ENCODE results near the gene SFR1. TPM values are rescaled to one million over a fixed set of nuclear protein-coding genes. Genes with fewer than 3 reads are reported as not detected.
A peak's percentile ranks its signal among the peaks of the same experiment; 100 is the strongest.

The SFR1 gene
- polyA plus RNA-seq, result 1 to 10 TPM; 3.8 to 6.3 TPM

GRCh38 chr10:104121485-104122224, at the start of gene SFR1:
TSS of gene SFR1 (plus strand) at chr10:104122171. CDS start at chr10:104122184, 13 bp downstream.
- peak within 1 kb of the TSS; percentile 99 to 100 for H3K27ac ChIP-seq (ENCODE audit: low read depth in 2 of 2, low read length in 1 of 2)
- no peaks in the 10 kb centered on the region for H3K9me3 ChIP-seq (ENCODE audit: control insufficient read depth in 2 of 2, insufficient read depth in 1 of 2, low read depth in 1 of 2, low read length in 1 of 2)
- WGBS, 2 donors, result 0 to 1% methylated on average over 53 to 67 of the region's 67 CpGs
- H3K36me3 ChIP-seq (ENCODE audit: control insufficient read depth in 2 of 2, insufficient read depth in 2 of 2, low read length in 1 of 2), result peaks cover 0 to 2% of the 10 kb centered on the region in 2 donors
- H3K4me1 ChIP-seq (ENCODE audit: control insufficient read depth in 2 of 2, insufficient read depth in 2 of 2, low read length in 1 of 2), result no peaks in the 10 kb centered on the region
- H3K4me3 ChIP-seq (ENCODE audit: low read depth in 1 of 2, low read length in 2 of 2), result peak within 1 kb of the TSS; percentile 78 to 94
- H3K27me3 ChIP-seq (ENCODE audit: control insufficient read depth in 1 of 2, insufficient read depth in 2 of 2, low read length in 2 of 2), result no peaks in the 10 kb centered on the region

DNA sequence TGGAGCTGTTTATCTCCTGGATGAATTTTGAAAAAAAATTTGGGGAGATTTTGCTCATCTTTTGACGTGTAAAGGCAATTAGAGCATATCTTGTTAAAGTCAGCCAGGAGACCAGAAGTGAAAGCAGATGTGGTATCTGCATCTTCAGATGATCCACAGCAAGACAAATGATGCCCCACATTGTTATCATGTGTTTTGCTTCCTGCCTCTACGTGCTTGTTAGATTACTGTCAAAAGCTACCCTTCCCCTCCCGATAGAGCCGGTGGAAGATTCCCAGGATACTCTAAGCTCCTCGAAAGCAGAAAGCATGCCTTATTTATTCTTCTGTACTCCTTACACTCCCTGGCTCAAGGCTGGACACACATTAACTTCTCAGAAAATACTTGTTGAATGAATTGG, 49.2 kb upstream of the SFR1 start:
- Histone ChIP-seq H3K4me3 (ENCODE audit: low read depth in 1 of 2, low read length in 2 of 2) (no peak overlapping the region), H3K27me3 (ENCODE audit: control insufficient read depth in 1 of 2, insufficient read depth in 2 of 2, low read length in 2 of 2) (no peaks in the 10 kb centered on the region), H3K9me3 (ENCODE audit: control insufficient read depth in 2 of 2, insufficient read depth in 1 of 2, low read depth in 1 of 2, low read length in 1 of 2) (no peaks in the 10 kb centered on the region), H3K4me1 (ENCODE audit: control insufficient read depth in 2 of 2, insufficient read depth in 2 of 2, low read length in 1 of 2) (peaks cover 0 to 1% of the 10 kb centered on the region in 2 donors), H3K36me3 (ENCODE audit: control insufficient read depth in 2 of 2, insufficient read depth in 2 of 2, low read length in 1 of 2) (peaks cover 0 to 1% of the 10 kb centered on the region in 2 donors), H3K27ac (ENCODE audit: low read depth in 2 of 2, low read length in 1 of 2) (no peak overlapping the region)
- 61 to 64% methylated on average over 5 of the region's 5 CpGs for WGBS, 2 donors

GRCh38 chr10:104074505-104074904, 47.5 kb upstream of the SFR1 start:
- Histone ChIP-seq H3K27me3 (ENCODE audit: control insufficient read depth in 1 of 2, insufficient read depth in 2 of 2, low read length in 2 of 2) (no peaks in the 10 kb centered on the region), H3K4me3 (ENCODE audit: low read depth in 1 of 2, low read length in 2 of 2) (no peak overlapping the region), H3K9me3 (ENCODE audit: control insufficient read depth in 2 of 2, insufficient read depth in 1 of 2, low read depth in 1 of 2, low read length in 1 of 2) (no peaks in the 10 kb centered on the region), H3K27ac (ENCODE audit: low read depth in 2 of 2, low read length in 1 of 2) (no peak overlapping the region), H3K36me3 (ENCODE audit: control insufficient read depth in 2 of 2, insufficient read depth in 2 of 2, low read length in 1 of 2) (peaks cover 0 to 1% of the 10 kb centered on the region in 2 donors), H3K4me1 (ENCODE audit: control insufficient read depth in 2 of 2, insufficient read depth in 2 of 2, low read length in 1 of 2) (peaks cover 0 to 2% of the 10 kb centered on the region in 2 donors)
- WGBS, 2 donors, result 77 to 79% methylated on average over 6 of the region's 6 CpGs

DNA sequence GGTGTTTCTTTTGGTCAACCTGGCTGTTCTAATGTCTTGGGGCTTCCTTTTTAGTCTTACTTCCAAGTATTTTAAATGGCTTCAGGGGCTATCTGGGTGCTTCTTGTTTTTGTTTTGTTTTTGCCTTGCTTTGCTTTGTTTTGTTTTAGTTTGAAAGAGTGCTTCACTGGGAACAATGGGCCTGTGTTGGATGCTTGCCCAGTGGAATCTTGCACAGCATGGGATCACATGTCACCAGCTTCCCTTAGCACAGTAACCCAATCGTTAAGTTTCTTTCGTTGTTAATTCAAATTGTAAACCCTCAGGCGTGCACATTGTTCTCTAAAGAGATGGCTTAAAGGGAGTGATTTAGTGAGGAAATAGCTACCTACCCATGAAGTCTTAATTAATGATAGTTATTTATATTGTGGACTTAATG, 45.2 kb upstream of the SFR1 start:
- no peak overlapping the region for H3K4me3 ChIP-seq (ENCODE audit: low read depth in 1 of 2, low read length in 2 of 2)
- H3K27ac ChIP-seq (ENCODE audit: low read depth in 2 of 2, low read length in 1 of 2), result no peak overlapping the region
- peaks cover 0 to 2% of the 10 kb centered on the region in 2 donors for H3K4me1 ChIP-seq (ENCODE audit: control insufficient read depth in 2 of 2, insufficient read depth in 2 of 2, low read length in 1 of 2)
- peaks cover 0 to 1% of the 10 kb centered on the region in 2 donors for H3K36me3 ChIP-seq (ENCODE audit: control insufficient read depth in 2 of 2, insufficient read depth in 2 of 2, low read length in 1 of 2)
- H3K9me3 ChIP-seq (ENCODE audit: control insufficient read depth in 2 of 2, insufficient read depth in 1 of 2, low read depth in 1 of 2, low read length in 1 of 2), result no peaks in the 10 kb centered on the region
- no peaks in the 10 kb centered on the region for H3K27me3 ChIP-seq (ENCODE audit: control insufficient read depth in 1 of 2, insufficient read depth in 2 of 2, low read length in 2 of 2)
- 26 to 33% methylated on average over 3 of the region's 3 CpGs for WGBS, 2 donors

DNA sequence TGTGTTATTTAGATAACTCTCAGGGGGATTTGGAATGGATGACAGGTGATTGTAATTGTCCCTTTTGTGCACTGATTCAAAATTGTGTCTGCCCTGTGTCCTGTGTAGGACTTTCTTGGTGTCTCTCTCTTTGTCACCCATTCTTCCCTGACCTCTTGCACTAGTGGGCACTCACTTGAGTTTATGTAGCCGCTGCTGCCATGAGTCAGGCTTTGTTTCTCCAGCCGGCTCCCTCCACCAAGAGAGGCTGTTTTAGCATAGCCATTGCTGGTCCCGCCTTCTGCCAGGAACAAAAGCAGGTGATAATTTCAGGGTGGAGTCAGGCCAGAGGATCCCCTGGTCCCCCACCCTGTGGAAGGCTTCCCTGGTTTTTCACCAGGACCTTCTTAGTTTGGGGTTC, 44.7 kb upstream of the SFR1 start:
- Histone ChIP-seq H3K36me3 (ENCODE audit: control insufficient read depth in 2 of 2, insufficient read depth in 2 of 2, low read length in 1 of 2) (no peaks in the 10 kb centered on the region), H3K27me3 (ENCODE audit: control insufficient read depth in 1 of 2, insufficient read depth in 2 of 2, low read length in 2 of 2) (no peaks in the 10 kb centered on the region), H3K9me3 (ENCODE audit: control insufficient read depth in 2 of 2, insufficient read depth in 1 of 2, low read depth in 1 of 2, low read length in 1 of 2) (no peaks in the 10 kb centered on the region), H3K4me3 (ENCODE audit: low read depth in 1 of 2, low read length in 2 of 2) (no peak overlapping the region), H3K4me1 (ENCODE audit: control insufficient read depth in 2 of 2, insufficient read depth in 2 of 2, low read length in 1 of 2) (peaks cover 0 to 2% of the 10 kb centered on the region in 2 donors), H3K27ac (ENCODE audit: low read depth in 2 of 2, low read length in 1 of 2) (no peak overlapping the region)
- WGBS, 2 donors, result 57% methylated on average over 3 of the region's 3 CpGs

GRCh38 chr10:104077663-104078151, 44.3 kb upstream of the SFR1 start:
- no peaks in the 10 kb centered on the region for H3K27me3 ChIP-seq (ENCODE audit: control insufficient read depth in 1 of 2, insufficient read depth in 2 of 2, low read length in 2 of 2)
- H3K4me1 ChIP-seq (ENCODE audit: control insufficient read depth in 2 of 2, insufficient read depth in 2 of 2, low read length in 1 of 2), result peaks cover 0 to 2% of the 10 kb centered on the region in 2 donors
- no peaks in the 10 kb centered on the region for H3K36me3 ChIP-seq (ENCODE audit: control insufficient read depth in 2 of 2, insufficient read depth in 2 of 2, low read length in 1 of 2)
- H3K9me3 ChIP-seq (ENCODE audit: control insufficient read depth in 2 of 2, insufficient read depth in 1 of 2, low read depth in 1 of 2, low read length in 1 of 2), result no peaks in the 10 kb centered on the region
- H3K4me3 ChIP-seq (ENCODE audit: low read depth in 1 of 2, low read length in 2 of 2), result no peak overlapping the region
- no peak overlapping the region for H3K27ac ChIP-seq (ENCODE audit: low read depth in 2 of 2, low read length in 1 of 2)
- 71 to 79% methylated on average over 5 of the region's 5 CpGs for WGBS, 2 donors

DNA sequence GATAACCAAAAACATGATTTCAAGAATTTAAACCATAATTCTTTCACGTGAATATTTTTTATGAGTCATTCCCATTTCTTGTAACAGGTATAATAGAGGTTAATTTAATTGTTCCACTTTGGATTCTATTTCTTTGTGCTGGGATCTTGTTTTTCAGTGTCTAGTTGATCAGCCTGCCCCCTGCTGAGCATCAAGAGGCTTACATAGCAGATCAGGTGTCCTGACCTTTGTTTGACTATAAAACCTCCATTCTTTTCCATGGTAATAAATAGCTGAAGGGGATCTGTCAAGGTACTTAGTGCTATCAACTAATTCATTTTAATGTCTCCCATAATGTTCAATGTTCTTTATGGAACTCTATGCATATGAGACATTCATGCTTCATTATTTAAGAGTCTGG, 41.2 kb upstream of the SFR1 start:
- WGBS, 2 donors, result 27 to 33% methylated on average over 1 of the region's 1 CpG
- no peak overlapping the region for H3K4me3 ChIP-seq (ENCODE audit: low read depth in 1 of 2, low read length in 2 of 2)
- no peak overlapping the region for H3K27ac ChIP-seq (ENCODE audit: low read depth in 2 of 2, low read length in 1 of 2)
- H3K4me1 ChIP-seq (ENCODE audit: control insufficient read depth in 2 of 2, insufficient read depth in 2 of 2, low read length in 1 of 2), result peaks cover 0 to 2% of the 10 kb centered on the region in 2 donors
- H3K27me3 ChIP-seq (ENCODE audit: control insufficient read depth in 1 of 2, insufficient read depth in 2 of 2, low read length in 2 of 2), result no peaks in the 10 kb centered on the region
- no peaks in the 10 kb centered on the region for H3K9me3 ChIP-seq (ENCODE audit: control insufficient read depth in 2 of 2, insufficient read depth in 1 of 2, low read depth in 1 of 2, low read length in 1 of 2)
- no peaks in the 10 kb centered on the region for H3K36me3 ChIP-seq (ENCODE audit: control insufficient read depth in 2 of 2, insufficient read depth in 2 of 2, low read length in 1 of 2)

DNA sequence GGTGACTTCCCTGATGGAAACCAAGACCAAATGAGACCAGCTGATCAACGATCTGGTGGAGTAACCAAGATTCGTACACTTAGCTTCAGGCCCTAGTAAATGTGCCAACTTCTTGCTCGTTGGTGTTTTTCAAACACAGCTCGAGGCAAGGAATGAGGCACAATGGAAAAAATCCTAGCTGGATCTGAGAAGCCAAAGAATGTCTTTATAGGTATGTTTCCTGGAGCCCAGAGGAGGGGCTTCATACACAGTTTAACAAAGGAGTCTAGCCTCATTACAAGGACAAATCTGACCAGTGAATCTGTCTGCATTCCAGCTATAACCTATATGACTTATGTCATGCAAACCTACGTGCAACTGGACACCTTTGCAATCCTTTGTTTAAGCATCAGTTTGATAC, 40.0 kb upstream of the SFR1 start:
- H3K27ac ChIP-seq (ENCODE audit: low read depth in 2 of 2, low read length in 1 of 2), result no peak overlapping the region
- no peaks in the 10 kb centered on the region for H3K27me3 ChIP-seq (ENCODE audit: control insufficient read depth in 1 of 2, insufficient read depth in 2 of 2, low read length in 2 of 2)
- no peaks in the 10 kb centered on the region for H3K9me3 ChIP-seq (ENCODE audit: control insufficient read depth in 2 of 2, insufficient read depth in 1 of 2, low read depth in 1 of 2, low read length in 1 of 2)
- H3K4me1 ChIP-seq (ENCODE audit: control insufficient read depth in 2 of 2, insufficient read depth in 2 of 2, low read length in 1 of 2), result peaks cover 0 to 2% of the 10 kb centered on the region in 2 donors
- 43 to 54% methylated on average over 5 of the region's 5 CpGs for WGBS, 2 donors
- no peaks in the 10 kb centered on the region for H3K36me3 ChIP-seq (ENCODE audit: control insufficient read depth in 2 of 2, insufficient read depth in 2 of 2, low read length in 1 of 2)
- no peak overlapping the region for H3K4me3 ChIP-seq (ENCODE audit: low read depth in 1 of 2, low read length in 2 of 2)

DNA sequence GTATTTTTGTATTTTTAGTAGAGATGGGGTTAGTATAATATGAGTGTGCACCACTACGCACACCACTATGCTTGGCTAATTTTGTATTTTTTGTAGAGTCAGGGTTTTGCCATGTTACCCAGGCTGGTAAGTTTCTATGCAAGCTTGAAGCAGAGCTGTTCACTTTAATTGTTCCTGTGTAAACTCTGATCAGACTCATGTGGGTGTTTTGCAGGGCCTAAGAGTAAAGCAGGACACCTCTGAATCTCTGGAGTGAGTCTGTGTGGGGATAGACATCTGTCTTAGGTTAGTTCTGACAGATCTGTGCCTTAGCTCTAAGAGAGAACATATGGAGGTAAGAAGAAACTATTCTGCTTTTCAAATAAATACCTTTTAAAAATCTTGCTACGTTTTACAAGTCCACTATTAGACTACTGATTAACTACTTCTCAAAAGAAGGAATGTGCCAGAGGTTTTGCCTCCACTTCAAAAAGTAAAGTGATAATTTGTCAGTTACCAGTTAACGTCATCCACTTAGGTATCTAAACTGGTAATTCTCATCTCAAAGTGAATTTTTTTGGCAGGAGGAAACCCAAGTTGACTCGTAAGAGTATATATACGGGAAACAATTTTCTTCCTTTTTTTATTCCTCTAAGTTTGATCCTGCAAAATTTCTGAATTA, 37.4 kb upstream of the SFR1 start:
- Histone ChIP-seq H3K36me3 (ENCODE audit: control insufficient read depth in 2 of 2, insufficient read depth in 2 of 2, low read length in 1 of 2) (no peaks in the 10 kb centered on the region), H3K27me3 (ENCODE audit: control insufficient read depth in 1 of 2, insufficient read depth in 2 of 2, low read length in 2 of 2) (no peaks in the 10 kb centered on the region), H3K4me1 (ENCODE audit: control insufficient read depth in 2 of 2, insufficient read depth in 2 of 2, low read length in 1 of 2) (no peaks in the 10 kb centered on the region), H3K4me3 (ENCODE audit: low read depth in 1 of 2, low read length in 2 of 2) (peak overlapping the region in 1 of 2 donors; percentile 33), H3K27ac (ENCODE audit: low read depth in 2 of 2, low read length in 1 of 2) (no peak overlapping the region), H3K9me3 (ENCODE audit: control insufficient read depth in 2 of 2, insufficient read depth in 1 of 2, low read depth in 1 of 2, low read length in 1 of 2) (no peaks in the 10 kb centered on the region)
- 50 to 60% methylated on average over 5 of the region's 5 CpGs for WGBS, 2 donors
